ACHN (cell line): ENCODE measurements around the gene RPL39L.
A peak's percentile ranks its signal among the peaks of the same experiment; 100 is the strongest.
"Not testable (repeated sequence)": the region's sequence is repeated elsewhere in the genome, so short reads cannot be mapped to it uniquely, and the experiment has no call there.

Experiments used
- DNase-seq: peaks from one replicate; pipeline ENCODE4 v3.0.0-alpha.2; 2015
- in situ Hi-C: cut with HindIII; loops from 2 replicates; pipeline ENCODE4 v1.10.0; 2017; ENCODE audit warnings: low sequenced_read_pairs, low pct_ligation_motif_present, low pct_unique_long_range_greater_than_20kb

Gene RPL39L

GRCh38 chr3:187139126-187139894 lies at the start of gene RPL39L:
Gene RPL39L, minus strand, starts transcription at chr3:187139496. Its CDS starts 18,196 bp downstream, at chr3:187121300.
- in situ Hi-C loops = no loop called here
- peak; percentile 77 for DNase-seq

GRCh38 chr3:187188931-187189330 lies 49.6 kb upstream of the RPL39L start:
- no peak for DNase-seq
- in situ Hi-C loops = no loop called here

- peak; percentile 16 for DNase-seq
- in situ Hi-C loops = no loop called here
Observed at GRCh38 chr3:187186801-187187421, 47.6 kb upstream of the RPL39L start.

- DNase-seq = no peak
- in situ Hi-C loops = no loop called here
Observed at GRCh38 chr3:187186375-187186774, 47.1 kb upstream of the RPL39L start.

GRCh38 chr3:187185759-187186158 lies 46.5 kb upstream of the RPL39L start:
- in situ Hi-C loops = no loop called here

GRCh38 chr3:187183903-187184302 lies 44.6 kb upstream of the RPL39L start:
- no peak for DNase-seq
- in situ Hi-C loops = no loop called here

More at GRCh38 chr3:187185759-187186158, 46.5 kb upstream of the RPL39L start:
- DNase-seq = no peak

GRCh38 chr3:187183210-187183862 lies 44.0 kb upstream of the RPL39L start:
- no peak for DNase-seq
- in situ Hi-C loops = no loop called here

- no peak for DNase-seq
- in situ Hi-C loops = no loop called here
Observed at GRCh38 chr3:187181454-187182170, 42.3 kb upstream of the RPL39L start.

- in situ Hi-C loops = no loop called here
Observed at GRCh38 chr3:187172929-187173328, 33.6 kb upstream of the RPL39L start.

GRCh38 chr3:187170911-187171310 lies 31.6 kb upstream of the RPL39L start:
- DNase-seq, in situ Hi-C loops: not testable (repeated sequence)

More at GRCh38 chr3:187172929-187173328, 33.6 kb upstream of the RPL39L start:
- DNase-seq = no peak

- DNase-seq = no peak
- in situ Hi-C loops = no loop called here
Observed at GRCh38 chr3:187169231-187169960, 30.1 kb upstream of the RPL39L start.

- in situ Hi-C loops = no loop called here
- no peak for DNase-seq
Observed at GRCh38 chr3:187167777-187168176, 28.5 kb upstream of the RPL39L start.

GRCh38 chr3:187166750-187167149 lies 27.5 kb upstream of the RPL39L start:
- in situ Hi-C loops = no loop called here

GRCh38 chr3:187165144-187165543 lies 25.8 kb upstream of the RPL39L start:
- peak; percentile 55 for DNase-seq
- in situ Hi-C loops = no loop called here

More at GRCh38 chr3:187166750-187167149, 27.5 kb upstream of the RPL39L start:
- no peak for DNase-seq

- in situ Hi-C loops = no loop called here
- no peak for DNase-seq
Observed at GRCh38 chr3:187162265-187162953, 23.1 kb upstream of the RPL39L start.

- no peak for DNase-seq
- in situ Hi-C loops = no loop called here
Observed at GRCh38 chr3:187161556-187161955, 22.3 kb upstream of the RPL39L start.

- peak; percentile 10 for DNase-seq
- in situ Hi-C loops = no loop called here
Observed at GRCh38 chr3:187150599-187150998, 11.3 kb upstream of the RPL39L start.

- DNase-seq = no peak
- in situ Hi-C loops = no loop called here
Observed at GRCh38 chr3:187150186-187150585, 10.9 kb upstream of the RPL39L start.
